GM21528 (cell line): ENCODE results near the gene RMP24.
"Not testable (repeated sequence)": the region's sequence is repeated elsewhere in the genome, so short reads cannot be mapped to it uniquely, and the experiment has no call there.

Experiments
- ATAC-seq: cut with Tn5 transposase; IDR thresholded peaks from one replicate; pipeline ENCODE4 v1.9.1; 2021; ENCODE audit warnings: mild to moderate bottlenecking, moderate library complexity; ENCODE audit not compliant: unreplicated experiment, low FRiP score

The RMP24 gene

DNA sequence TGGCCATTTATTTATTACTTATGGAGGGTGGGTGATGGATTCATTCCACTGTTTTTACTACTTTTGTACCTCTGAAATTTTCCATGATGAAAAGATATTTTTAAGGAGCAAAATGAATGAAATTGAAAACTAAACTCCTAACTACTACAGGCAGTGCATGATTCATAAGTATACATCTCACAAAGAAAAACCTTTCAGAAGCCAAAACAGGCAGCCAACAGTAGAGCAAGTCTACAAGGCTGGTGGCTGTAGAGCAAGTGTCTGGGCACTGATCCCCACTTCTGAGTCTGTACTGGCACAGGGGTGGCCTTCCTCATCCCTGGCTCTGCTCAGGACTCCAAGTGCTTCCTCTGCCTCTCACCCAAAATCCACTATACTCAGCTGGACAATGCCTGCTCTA is 8.2 kb upstream of the RMP24 start:
- no peak for ATAC-seq

DNA sequence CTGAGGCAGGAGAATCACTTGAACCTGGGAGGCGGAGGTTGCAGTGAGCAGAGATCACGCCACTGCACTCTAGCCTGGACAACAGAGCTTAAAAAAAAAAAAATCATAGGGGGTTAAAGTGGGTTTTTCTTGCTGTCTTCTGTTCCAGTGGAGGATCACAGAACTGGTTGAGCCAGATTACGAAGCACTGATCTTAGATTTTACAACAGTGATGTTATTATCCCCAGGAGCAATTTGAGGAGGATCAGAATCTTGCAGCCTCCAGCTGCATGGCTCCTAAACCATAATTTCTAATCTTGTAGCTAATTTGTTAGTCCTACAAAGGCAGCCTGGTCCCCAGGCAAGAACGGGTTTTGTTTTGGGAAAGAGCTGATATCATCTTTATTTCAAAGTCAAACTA is 4.6 kb upstream of the RMP24 start:
- not testable (repeated sequence) for ATAC-seq

DNA sequence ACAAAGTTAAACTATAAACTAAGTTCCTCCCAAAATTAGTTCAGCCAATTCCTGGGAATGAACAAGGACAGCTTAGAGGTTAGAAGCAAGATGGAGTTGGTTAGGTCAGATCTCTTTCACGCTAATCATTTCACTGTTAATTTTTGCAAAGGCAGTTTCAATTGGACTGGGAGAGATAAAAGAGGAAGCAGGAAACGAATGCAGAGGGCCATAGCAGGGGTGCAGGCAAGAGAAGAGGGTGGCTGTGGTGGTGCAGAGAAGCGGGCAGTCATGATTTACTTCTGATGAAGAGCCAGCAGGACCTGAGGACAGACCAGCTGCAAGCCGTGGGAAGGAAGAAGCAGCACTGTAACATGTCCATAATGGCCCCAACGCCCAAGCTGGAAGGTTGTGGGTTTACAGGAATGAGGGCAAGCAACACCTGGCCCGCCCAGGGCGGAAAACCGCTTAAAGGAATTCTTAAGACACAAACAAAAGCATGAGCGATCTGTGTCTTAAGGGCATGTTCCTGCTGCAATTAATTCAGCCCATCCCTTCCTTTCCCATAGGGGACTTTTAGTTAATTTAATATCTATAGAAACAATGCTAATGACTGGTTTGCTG is 4.1 kb upstream of the RMP24 start:
- ATAC-seq = no peak

DNA sequence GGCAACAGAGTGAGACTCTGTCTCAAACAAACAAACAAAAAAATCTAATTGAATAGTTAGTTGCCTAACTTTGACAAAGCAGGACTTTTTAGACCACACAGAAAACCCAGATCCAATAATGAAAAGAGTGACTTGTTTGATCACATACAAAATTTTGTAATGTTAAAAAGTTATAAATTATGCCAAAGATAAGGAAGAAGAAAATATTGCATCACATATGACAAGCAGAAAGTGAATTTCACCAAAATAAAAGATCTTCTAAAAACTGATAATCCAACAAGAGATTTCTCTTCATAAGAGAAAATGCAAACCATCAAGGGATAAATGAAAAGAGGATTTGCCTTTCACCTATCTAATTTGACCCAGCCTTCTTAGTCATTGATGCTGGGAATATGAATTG is 2.8 kb upstream of the RMP24 start:
- ATAC-seq = no peak

DNA sequence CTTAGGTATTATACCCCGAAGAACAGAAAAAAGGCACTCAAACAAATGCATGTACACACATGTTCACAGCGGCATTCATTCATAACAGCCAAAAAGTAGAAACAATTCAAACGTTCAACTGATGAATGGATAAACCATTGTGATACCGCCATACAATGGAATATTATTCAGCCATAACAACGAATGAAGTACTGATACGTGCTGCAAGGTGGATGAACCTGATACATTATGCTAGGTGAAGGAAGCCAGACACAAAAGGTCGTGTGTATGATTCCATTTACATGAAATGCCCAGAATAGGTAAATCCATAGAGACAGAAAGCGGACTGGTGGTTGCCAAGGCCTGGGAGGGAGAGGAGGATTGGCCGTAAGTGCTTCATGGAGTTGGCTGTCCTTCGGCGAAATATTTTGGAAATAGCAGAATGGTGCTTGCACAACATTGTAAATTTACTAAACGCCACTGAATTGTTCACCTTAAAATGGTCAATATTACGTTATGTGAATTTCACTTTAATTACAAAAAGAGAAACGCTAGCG is 750 bp upstream of the RMP24 start:
- peak; percentile 30 for ATAC-seq

DNA sequence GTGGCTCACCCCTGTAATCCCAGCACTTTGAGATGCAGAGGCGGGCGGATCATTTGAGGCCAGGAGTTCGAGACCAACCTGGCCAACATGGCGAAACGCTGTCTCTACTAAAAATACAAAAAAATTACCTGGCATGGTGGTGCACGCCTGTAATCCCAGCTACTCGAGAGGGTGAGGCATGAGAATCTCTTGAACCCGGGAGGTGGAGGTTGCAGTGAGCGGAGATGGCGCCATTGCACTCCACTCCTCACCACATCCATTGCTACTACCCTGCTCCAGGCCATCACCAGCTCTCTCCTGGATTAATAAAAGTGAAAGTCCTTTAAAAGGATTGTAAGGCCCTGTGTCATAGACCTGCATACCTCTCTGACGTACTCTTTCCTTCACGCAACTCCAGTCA is 1.2 kb downstream of the RMP24 start:
- no peak for ATAC-seq

DNA sequence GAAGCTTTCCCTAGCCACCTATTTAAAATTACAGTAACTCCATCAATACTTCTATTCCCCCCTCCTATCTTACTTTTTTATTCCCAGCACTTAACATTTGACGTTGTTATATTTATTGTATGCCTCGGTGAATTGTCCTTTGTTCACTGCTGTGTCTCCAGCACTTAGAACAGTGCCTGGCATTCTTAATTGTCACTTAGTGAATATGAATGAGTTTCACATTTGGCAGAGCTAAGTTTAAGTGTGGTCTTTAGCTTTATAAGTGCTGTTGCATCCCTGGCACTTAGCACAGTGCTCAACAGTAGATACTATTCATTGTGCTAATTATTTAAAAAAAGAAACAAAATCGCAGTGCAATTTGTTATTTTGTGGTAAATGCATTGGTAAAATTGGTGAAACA is 1.7 kb downstream of the RMP24 start:
- no peak for ATAC-seq

DNA sequence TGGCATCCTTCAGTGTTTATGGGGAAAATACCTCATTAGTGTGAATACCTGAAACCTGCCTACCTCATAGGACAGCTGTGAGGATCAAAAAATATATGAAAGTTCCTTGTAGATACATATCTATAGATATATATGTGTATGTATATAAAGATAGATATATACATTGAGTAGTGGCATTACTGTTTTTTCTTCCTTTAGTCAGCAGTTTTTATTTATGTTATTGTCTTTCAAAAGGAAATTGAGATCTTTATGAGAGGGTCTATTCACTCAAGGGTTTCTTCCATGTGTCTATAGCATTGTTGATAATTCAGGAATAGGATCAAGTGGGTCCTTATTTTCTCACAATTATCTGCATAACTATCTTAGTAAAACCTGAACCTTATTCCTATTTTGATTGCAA is 6.6 kb downstream of the RMP24 start:
- no peak for ATAC-seq

DNA sequence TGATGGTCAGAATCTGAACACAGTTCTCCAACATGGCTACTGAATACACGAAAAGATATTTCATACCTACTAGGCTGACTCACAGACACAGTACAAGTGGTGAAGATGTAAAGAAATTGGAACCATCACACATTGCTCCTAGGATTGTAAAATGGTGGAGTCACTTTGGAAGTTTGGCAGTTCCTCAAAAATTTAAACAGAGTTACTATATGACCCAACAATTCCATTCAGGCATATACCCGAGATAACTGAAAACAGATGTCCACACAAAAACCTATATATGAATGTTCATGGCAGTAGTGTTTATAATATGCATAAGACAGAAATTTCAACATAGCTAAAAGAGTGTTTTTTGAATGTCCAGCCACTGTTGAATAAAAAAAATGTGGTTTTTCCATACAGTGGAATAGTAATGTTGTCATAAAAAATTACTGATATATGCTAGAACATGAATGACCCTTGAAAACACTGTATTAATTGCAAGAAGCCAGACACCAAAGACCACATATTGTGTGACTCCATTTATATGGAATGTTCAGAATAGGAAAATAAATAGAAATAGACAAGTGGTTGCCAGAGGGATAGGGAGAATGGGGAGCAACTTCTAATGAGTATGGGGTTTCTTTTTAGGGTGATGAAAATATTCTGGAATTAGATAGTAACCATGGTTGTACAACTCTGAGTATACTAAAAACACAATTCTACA is 10.1 kb downstream of the RMP24 start:
- no peak for ATAC-seq

DNA sequence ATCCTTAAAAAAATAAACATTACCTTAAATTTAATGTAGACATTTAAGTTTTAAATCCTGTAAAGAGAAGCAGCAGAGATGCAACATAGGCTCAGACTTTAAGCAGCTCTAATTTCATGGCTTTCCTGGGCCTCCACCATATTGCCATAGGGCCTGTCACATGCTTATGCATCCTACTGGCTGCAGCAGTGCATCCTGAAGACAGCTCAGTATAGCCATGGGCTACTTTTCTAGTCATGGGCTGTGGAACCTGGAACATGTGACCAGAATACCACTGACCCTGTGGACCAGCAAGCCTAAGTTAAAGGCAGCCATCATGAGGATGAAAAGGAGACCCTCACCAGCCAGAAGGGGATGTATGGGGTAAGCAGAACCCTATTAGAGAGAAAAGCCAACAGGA is 10.7 kb downstream of the RMP24 start:
- no peak for ATAC-seq

DNA sequence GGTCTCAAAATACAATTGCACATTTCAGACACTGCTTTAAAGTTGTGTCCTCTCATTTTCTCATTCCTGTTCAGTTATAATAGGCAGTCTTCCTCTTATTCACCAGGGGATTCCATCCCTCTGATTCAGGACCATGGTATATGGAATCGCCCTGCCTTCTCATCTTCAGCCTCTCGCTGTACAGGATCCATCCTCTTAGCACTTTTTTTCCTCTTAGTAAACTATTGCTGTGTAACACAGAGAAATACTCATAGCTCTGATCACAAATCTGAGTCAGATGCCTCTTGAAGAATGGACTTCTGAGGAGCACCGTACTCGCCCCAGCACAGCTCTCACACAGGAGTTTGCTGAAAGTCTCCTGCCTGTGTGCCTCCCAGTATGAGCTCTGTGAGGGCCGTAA is 11.3 kb downstream of the RMP24 start:
- ATAC-seq = no peak

DNA sequence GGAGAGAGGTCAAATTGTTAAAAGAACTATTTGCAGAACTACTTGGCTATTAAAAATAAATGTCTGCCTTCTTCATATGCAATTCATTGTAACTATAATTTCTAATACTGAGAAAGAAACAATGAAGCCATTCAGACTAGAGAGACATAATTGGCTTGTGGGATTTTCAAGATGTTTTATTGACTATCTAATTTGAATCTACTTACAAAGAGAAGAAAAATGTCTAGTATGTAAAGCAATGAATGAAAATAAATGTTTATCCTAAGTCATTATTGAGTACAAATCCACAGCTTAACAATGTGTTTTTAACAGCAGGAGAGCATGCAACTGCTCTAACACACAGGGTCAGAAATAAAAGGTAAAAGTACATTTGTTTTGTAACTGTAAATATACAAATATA is 19.2 kb downstream of the RMP24 start:
- no peak for ATAC-seq

DNA sequence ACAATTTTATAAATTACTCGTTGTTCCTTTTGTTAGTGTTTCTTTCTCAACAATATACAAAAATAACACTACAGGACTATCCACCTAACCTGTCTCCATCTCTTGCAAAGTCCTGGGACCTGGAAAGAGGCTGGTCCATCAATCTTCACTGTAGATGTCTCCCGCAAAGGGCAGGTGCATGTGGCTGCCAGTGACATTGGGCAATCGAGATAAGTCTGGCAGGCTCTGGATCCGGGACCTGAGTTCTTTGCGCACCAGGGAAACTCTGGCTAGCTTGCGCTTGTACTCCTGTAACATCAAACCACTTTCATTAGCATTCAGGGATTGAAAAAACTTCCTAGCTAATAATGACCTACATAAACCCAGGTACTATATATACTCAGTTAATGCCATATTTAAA is 20.5 kb downstream of the RMP24 start:
- no peak for ATAC-seq

DNA sequence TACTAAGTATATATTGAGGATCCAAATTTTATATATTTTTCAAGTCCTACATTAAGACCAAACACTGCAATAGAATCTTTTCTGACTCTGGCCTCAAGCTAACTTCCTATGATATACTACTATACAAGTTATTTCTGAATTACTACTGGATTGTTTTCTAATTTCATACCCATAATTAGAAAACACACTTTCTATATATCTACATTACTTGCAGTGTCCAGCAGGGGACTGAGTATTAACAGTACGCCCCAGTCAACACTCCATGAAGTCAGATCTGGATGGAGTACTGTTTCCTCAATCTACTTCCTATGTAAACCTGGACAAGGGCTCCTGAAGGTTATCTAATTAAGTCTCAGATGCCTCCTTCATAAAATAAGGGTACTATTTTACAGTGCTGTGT is 26.5 kb downstream of the RMP24 start:
- ATAC-seq = no peak

DNA sequence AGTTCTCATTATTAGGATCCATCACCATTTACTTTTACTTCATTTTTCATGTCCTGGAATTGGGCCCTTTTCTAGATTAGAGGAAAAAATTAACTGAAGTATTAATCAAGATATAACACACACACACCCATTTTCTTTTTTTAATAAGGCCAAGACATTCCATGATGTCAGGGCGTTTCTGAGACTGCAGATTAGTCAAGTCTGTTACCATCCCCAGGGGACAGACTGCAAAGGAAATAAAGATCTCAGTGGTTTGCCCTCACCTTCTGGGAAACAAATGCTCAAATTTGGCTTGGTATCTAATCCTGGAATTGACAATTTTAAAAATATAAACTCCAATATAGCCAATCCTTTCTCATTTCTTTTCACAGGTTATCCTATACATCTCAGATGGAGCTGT is 27.4 kb downstream of the RMP24 start:
- ATAC-seq = no peak

DNA sequence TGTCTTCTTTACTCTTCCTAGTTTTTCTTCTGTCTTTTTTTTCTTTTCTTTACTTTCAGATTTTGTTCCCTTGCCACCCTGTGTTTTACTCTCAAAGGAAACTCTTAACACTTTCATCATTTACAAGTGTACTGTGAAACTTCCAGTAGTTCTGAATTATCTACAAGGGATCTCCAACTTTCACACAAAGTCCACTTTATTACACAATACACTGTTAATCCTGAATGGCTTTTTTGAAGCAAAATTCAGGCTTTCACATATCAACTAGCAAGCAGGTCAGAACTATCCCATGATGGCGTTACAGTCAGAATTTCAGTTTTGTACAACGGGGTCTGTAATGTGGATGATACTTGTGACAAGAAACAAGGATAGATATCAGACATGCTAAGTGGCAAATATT is 34.5 kb downstream of the RMP24 start:
- ATAC-seq = no peak

DNA sequence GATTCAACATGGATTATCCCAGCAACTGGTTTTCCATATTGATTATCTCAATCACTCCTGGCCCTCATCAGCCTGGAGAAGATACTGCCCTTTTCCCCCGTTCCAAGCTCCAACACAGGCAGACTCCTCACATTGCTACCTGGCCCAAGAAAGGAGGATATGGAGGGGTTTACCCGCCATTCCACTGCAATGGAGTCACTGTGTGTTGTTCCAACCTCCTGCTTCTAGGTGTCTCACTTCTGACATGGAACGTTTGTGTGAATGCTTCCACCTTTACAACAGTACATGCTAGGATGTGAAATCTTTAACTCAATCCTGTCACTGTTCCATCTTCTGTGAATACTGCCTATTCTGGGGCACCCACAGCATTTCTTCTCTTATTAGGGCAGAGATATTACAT is 36.7 kb downstream of the RMP24 start:
- no peak for ATAC-seq

DNA sequence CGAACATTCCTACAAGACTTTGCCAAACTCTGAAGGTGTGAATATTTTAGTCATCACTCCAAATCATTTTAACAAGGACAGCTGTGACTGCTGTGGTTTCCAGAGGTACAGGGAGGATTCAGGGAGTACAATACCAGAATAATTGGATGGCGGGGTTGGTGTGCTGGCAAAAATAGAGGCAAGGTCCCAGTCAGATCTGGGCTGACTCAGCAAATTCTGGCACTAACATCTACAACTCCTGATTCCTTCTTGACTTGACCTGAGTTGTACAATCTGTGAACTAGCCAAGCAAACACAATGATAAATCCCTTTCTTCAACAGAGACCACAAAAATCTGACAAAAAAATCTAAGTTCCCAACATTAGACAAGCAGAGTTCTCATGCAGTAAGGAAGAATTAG is 40.4 kb downstream of the RMP24 start:
- ATAC-seq = no peak

DNA sequence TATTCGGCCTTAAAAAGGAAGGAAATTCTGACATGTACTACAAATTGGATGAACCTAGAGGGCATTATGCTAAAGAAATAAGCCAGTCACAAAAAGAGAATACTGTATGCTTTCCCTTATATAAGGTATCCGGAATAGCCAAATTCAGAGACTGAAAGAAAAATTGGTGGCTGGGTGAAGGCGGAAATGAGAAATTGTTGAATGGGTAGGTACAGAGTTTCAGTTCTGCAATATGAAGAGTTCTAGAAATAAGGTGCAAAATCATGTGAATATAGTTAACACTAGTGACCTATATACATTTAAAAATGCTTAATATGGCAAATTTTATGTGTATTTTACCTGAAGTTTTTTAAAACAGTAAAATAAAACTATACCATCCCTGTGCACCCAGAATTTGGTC is 43.1 kb downstream of the RMP24 start:
- ATAC-seq = peak; percentile 90

DNA sequence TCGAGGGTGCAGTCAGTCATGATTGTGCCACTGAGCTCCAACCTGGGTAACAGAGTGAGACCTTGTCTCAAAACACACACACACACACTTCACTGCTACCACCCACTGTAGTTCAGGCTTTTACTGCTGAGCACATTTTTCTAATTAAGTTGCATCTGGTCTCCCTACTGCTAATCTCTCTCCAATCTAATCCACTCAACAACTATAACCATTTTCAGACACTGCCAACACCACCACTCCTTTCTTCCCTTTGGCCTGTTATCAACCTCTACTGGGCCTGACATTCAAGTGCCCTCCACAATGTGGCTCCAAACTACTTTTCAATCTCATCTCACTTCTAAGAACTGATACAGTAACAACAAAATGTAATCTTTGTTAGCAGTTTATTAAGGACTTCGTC is 44.8 kb downstream of the RMP24 start:
- ATAC-seq = no peak

DNA sequence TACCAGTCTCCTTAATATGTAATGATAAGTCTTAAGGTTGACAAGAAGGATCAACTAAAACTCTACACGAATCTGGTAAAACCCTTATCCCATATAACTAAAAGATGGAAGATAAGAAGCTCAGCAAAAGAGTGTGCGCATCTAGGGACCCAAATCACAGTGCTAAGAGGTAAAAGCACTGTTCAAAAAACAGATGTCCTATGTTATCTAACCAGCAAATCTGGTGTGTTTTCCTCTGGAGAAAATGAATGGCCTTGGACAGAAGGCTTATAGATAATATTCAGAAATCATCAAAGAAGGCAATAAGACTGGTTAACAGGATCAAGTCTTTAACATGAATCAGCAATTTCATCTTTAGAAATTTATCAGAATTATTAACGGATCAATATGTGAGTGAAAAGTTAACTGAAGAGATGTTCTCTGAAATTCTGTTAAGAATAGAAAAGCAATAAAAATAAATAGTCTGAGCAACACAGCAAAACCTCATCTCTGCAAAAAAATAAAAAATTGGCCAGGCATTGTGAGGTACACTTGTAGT is 47.8 kb downstream of the RMP24 start:
- no peak for ATAC-seq

DNA sequence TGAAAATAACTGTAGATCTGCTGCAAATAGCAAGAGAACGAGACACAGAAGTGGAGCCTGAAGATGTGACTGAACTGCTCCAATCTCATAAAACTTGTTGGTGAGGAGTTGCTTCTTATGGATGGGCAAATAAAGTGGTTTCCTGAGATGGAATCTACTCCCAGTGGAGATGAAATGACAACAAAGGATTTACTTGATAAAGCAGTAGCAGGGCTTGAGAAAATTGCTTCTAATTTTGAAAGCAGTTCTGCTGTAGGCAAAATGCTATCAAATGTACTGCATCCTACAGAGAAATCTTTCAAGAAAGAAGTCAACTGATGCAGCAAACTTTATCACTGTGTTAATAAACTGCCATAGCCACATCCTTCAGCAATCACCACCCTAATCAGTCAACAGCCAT is 50.9 kb downstream of the RMP24 start:
- ATAC-seq = no peak
